ENCODE results near the gene FHOD3.

DNA sequence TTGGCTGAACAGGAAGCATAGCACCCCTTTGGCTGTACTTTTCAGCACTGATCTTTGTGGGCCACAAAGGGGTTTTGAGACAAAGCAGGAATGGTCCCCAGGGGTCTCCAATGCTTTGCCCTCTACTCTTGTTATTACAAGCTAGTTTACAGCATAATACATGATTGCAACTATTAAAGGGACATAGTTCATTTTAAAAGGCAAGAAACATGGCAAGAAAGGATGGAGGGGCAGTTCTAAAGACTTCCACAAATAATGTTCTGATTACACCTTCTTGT is 196.6 kb downstream of the FHOD3 start:
- no peak for TF ChIP-seq EP300 (IDR thresholded peaks at IDR 0.05)
- TF ChIP-seq POLR2A (IDR thresholded peaks at IDR 0.05; ENCODE audit: low read depth), result no peak
- TF ChIP-seq, protein P1, sequence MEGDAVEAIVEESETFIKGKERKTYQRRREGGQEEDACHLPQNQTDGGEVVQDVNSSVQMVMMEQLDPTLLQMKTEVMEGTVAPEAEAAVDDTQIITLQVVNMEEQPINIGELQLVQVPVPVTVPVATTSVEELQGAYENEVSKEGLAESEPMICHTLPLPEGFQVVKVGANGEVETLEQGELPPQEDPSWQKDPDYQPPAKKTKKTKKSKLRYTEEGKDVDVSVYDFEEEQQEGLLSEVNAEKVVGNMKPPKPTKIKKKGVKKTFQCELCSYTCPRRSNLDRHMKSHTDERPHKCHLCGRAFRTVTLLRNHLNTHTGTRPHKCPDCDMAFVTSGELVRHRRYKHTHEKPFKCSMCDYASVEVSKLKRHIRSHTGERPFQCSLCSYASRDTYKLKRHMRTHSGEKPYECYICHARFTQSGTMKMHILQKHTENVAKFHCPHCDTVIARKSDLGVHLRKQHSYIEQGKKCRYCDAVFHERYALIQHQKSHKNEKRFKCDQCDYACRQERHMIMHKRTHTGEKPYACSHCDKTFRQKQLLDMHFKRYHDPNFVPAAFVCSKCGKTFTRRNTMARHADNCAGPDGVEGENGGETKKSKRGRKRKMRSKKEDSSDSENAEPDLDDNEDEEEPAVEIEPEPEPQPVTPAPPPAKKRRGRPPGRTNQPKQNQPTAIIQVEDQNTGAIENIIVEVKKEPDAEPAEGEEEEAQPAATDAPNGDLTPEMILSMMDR (IDR thresholded peaks at IDR 0.05), result no peak

Data from esophagus muscularis mucosa (tissue), 4 donors.